Activated T-cell treated with anti-CD3 and anti-CD28 coated beads, Interleukin-2, amount 50 U/mL, for 72 hours (primary cell): ENCODE measurements around the gene SOD3. TPM values are rescaled to one million over a fixed set of nuclear protein-coding genes. Genes with fewer than 3 reads are reported as not detected.

Source experiments
- ATAC-seq, 2 donors: fragments of 150-1000 bp; cut with Tn5 transposase; replicated peaks in 1 of 2; 2 replicates each; pipeline ENCODE4 v1.10.0; 2021; ENCODE audit warnings: moderate library complexity in 2 of 2, mild to moderate bottlenecking in 1 of 2
- DNase-seq, 2 donors: peaks; one replicate each; pipeline ENCODE4 v3.0.0; 2021 to 2022; ENCODE audit warnings: mixed read lengths in 1 of 2
- H3K27ac Mint-ChIP-seq: one replicate; pipeline ENCODE4 v1.8.0; 2022; ENCODE audit warnings: mild to moderate bottlenecking, moderate library complexity, mixed read lengths
- H3K27me3 Mint-ChIP-seq: one replicate; pipeline ENCODE4 v1.8.0; 2022; ENCODE audit warnings: low read depth, mixed read lengths
- H3K36me3 Mint-ChIP-seq, 2 donors: one replicate each; pipeline ENCODE4 v1.8.0; 2022; ENCODE audit warnings: mixed read lengths in 2 of 2, mild to moderate bottlenecking in 1 of 2; ENCODE audit not compliant: insufficient read depth in 2 of 2
- H3K4me1 Mint-ChIP-seq: one replicate; pipeline ENCODE4 v1.8.0; 2022; ENCODE audit warnings: low read depth, mixed read lengths
- H3K4me3 Mint-ChIP-seq, 2 donors: one replicate each; pipeline ENCODE4 v1.8.0; 2022; ENCODE audit warnings: mild to moderate bottlenecking in 2 of 2, mixed read lengths in 2 of 2, moderate library complexity in 2 of 2
- H3K9me3 Mint-ChIP-seq, 2 donors: one replicate each; pipeline ENCODE4 v1.8.0; 2022; ENCODE audit warnings: mixed read lengths in 2 of 2
- total RNA-seq, 2 donors: library from RNA; stranded (reverse); gene quantifications; one replicate each; pipeline ENCODE4 v1.2.3, GENCODE V29; 2022

Gene SOD3
- total RNA-seq, 2 donors from 2014 or later, result not detected

GRCh38 chr4:24810871-24811631 lies 15.7 kb downstream of the SOD3 start:
- no peak overlapping the region for H3K4me3 Mint-ChIP-seq
- peaks cover 0 to 1% of the 10 kb centered on the region in 2 donors for H3K36me3 Mint-ChIP-seq
- peaks cover 3 to 7% of the 10 kb centered on the region in 2 donors for H3K9me3 Mint-ChIP-seq
- no peak for ATAC-seq
- no peak for DNase-seq
- no peaks in the 10 kb centered on the region for H3K27me3 Mint-ChIP-seq
- H3K4me1 Mint-ChIP-seq, result no peaks in the 10 kb centered on the region
- no peak overlapping the region for H3K27ac Mint-ChIP-seq

- peak overlapping the region; percentile 5 for H3K27ac Mint-ChIP-seq
- H3K27me3 Mint-ChIP-seq, result no peaks in the 10 kb centered on the region
- peaks cover 0 to 1% of the 10 kb centered on the region in 2 donors for H3K36me3 Mint-ChIP-seq
- no peaks in the 10 kb centered on the region for H3K4me1 Mint-ChIP-seq
- DNase-seq, result no peak
- no peak overlapping the region for H3K4me3 Mint-ChIP-seq
- ATAC-seq, result no peak
- H3K9me3 Mint-ChIP-seq, result peaks cover 3 to 10% of the 10 kb centered on the region in 2 donors
Measured at GRCh38 chr4:24813732-24814131, 18.4 kb downstream of the SOD3 start.

DNA sequence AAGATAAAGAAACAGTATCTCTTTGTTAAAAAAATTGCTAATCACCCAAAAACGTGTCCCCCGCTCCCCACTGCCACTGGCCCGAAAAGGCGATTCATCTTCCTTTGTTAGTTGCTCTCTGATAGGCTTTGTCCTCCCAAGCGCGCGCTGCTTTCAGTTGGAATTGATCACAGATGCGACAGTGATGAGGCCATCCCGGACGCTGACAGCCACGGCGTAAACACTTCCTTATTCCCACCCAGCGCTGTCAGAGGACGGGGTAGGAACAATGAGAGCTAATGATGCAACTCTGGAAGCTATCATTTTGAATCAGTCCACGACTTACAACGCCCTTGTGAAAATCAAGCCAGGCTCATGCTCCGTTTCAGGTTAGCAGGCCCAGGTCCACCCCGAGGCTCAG lies 21.4 kb downstream of the SOD3 start:
- DNase-seq (no peak), ATAC-seq (no peak)
- H3K27ac Mint-ChIP-seq, result no peak overlapping the region
- peaks cover 3 to 10% of the 10 kb centered on the region in 2 donors for H3K9me3 Mint-ChIP-seq
- H3K4me3 Mint-ChIP-seq, result no peak overlapping the region
- H3K4me1 Mint-ChIP-seq, result no peaks in the 10 kb centered on the region
- H3K36me3 Mint-ChIP-seq, result peaks cover 0 to 1% of the 10 kb centered on the region in 2 donors
- H3K27me3 Mint-ChIP-seq, result peaks cover 13% of the 10 kb centered on the region

DNA sequence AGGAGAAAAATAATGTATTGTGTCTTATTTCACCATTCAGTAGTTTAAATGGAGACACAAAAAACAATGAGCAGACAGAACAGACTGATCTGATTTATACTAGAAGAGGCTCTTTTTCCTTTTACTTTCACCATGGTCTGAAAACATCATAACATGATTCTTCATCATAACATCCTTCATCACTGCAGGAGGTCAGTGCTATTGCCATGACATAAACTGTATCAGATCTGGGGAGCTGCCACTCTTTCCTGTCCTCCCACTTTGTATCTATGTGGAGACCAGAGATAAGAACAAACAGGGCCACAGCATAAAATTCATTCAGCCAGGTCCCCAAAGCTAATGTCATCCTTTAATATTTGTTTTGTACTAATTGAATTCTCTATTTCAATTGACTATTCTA lies 25.2 kb downstream of the SOD3 start:
- H3K27me3 Mint-ChIP-seq, result peaks cover 15% of the 10 kb centered on the region
- no peak overlapping the region for H3K4me3 Mint-ChIP-seq
- peaks cover 0 to 3% of the 10 kb centered on the region in 2 donors for H3K9me3 Mint-ChIP-seq
- H3K36me3 Mint-ChIP-seq, result no peaks in the 10 kb centered on the region
- DNase-seq (no peak), ATAC-seq (no peak)
- H3K4me1 Mint-ChIP-seq, result no peaks in the 10 kb centered on the region
- no peak overlapping the region for H3K27ac Mint-ChIP-seq

DNA sequence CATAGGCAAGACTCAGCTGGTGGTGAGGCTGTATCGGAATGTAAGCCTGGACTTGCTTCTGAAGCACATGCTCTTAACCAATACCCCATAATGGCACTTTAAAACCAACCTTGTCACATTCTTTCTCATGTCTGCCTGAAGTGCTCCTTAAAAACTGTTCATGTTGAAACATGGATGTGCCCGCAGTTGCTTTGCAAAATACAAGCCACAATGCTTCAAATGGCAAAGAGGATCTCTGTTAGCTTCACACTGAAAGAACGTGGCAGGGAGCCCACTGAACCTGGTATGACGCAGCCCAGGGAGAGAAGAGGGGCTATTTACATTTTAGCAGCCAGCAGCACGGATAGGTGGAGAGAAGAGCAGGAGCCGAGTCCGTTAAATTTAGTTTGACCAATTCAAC lies 29.3 kb downstream of the SOD3 start:
- H3K27ac Mint-ChIP-seq, result no peak overlapping the region

GRCh38 chr4:24831637-24832036 lies 36.3 kb downstream of the SOD3 start:
- DNase-seq, result no peak
- Mint-ChIP-seq H3K27ac (no peak overlapping the region), H3K4me1 (no peaks in the 10 kb centered on the region), H3K4me3 (no peak overlapping the region), H3K36me3 (no peaks in the 10 kb centered on the region), H3K9me3 (no peaks in the 10 kb centered on the region), H3K27me3 (no peaks in the 10 kb centered on the region)
- no peak for ATAC-seq

More for the DNA sequence above, 29.3 kb downstream of the SOD3 start:
- ATAC-seq, result no peak
- H3K36me3 Mint-ChIP-seq, result no peaks in the 10 kb centered on the region
- no peak overlapping the region for H3K4me3 Mint-ChIP-seq
- DNase-seq, result no peak
- H3K27me3 Mint-ChIP-seq, result peaks cover 15% of the 10 kb centered on the region
- no peaks in the 10 kb centered on the region for H3K9me3 Mint-ChIP-seq
- no peaks in the 10 kb centered on the region for H3K4me1 Mint-ChIP-seq

DNA sequence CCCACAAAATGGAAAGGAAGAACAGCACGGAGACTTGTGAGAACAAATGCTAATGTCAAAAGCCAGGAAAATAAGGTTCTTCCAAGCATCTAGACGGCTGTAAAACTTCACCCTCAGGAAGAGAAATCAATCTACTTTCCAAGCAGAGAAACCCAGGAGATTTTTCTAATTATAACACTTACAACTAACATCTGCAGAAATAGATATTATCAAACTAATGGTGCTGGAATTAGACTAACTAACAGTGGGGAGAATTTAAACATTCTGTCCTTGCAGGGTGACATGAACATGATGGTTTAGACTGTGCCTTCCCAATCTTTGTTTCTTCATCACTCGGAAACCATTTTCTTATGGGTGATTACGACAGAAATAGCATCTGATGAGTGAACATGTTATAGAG lies 40.3 kb downstream of the SOD3 start:
- Mint-ChIP-seq H3K36me3 (no peaks in the 10 kb centered on the region), H3K9me3 (no peaks in the 10 kb centered on the region), H3K4me3 (no peak overlapping the region), H3K4me1 (no peaks in the 10 kb centered on the region), H3K27me3 (no peaks in the 10 kb centered on the region), H3K27ac (no peak overlapping the region)
- DNase-seq, result no peak
- ATAC-seq, result no peak

- Mint-ChIP-seq H3K27ac (no peak overlapping the region), H3K36me3 (no peaks in the 10 kb centered on the region), H3K4me3 (no peak overlapping the region), H3K9me3 (no peaks in the 10 kb centered on the region), H3K27me3 (no peaks in the 10 kb centered on the region), H3K4me1 (no peaks in the 10 kb centered on the region)
- DNase-seq, result no peak
- no peak for ATAC-seq
Measured at GRCh38 chr4:24836661-24837242, 41.4 kb downstream of the SOD3 start.

GRCh38 chr4:24837336-24837735 lies 42.0 kb downstream of the SOD3 start:
- H3K9me3 Mint-ChIP-seq, result no peaks in the 10 kb centered on the region
- no peaks in the 10 kb centered on the region for H3K36me3 Mint-ChIP-seq

GRCh38 chr4:24837781-24838180 lies 42.4 kb downstream of the SOD3 start:
- H3K4me3 Mint-ChIP-seq, result no peak overlapping the region
- no peak overlapping the region for H3K27ac Mint-ChIP-seq
- ATAC-seq, result no peak
- no peaks in the 10 kb centered on the region for H3K9me3 Mint-ChIP-seq
- H3K27me3 Mint-ChIP-seq, result no peaks in the 10 kb centered on the region
- H3K36me3 Mint-ChIP-seq, result no peaks in the 10 kb centered on the region
- no peak for DNase-seq
- no peaks in the 10 kb centered on the region for H3K4me1 Mint-ChIP-seq

More at GRCh38 chr4:24837336-24837735, 42.0 kb downstream of the SOD3 start:
- H3K27me3 Mint-ChIP-seq, result no peaks in the 10 kb centered on the region
- H3K4me3 Mint-ChIP-seq, result no peak overlapping the region
- ATAC-seq (no peak), DNase-seq (no peak)
- H3K4me1 Mint-ChIP-seq, result no peaks in the 10 kb centered on the region
- no peak overlapping the region for H3K27ac Mint-ChIP-seq

GRCh38 chr4:24840362-24840761 lies 45.0 kb downstream of the SOD3 start:
- Mint-ChIP-seq H3K4me1 (no peaks in the 10 kb centered on the region), H3K27me3 (no peaks in the 10 kb centered on the region), H3K9me3 (no peaks in the 10 kb centered on the region), H3K36me3 (no peaks in the 10 kb centered on the region), H3K27ac (no peak overlapping the region), H3K4me3 (no peak overlapping the region)
- no peak for DNase-seq
- ATAC-seq, result no peak

- Mint-ChIP-seq H3K27ac (no peak overlapping the region), H3K9me3 (no peaks in the 10 kb centered on the region), H3K4me1 (no peaks in the 10 kb centered on the region), H3K36me3 (no peaks in the 10 kb centered on the region), H3K27me3 (no peaks in the 10 kb centered on the region), H3K4me3 (no peak overlapping the region)
- ATAC-seq (no peak), DNase-seq (no peak)
Measured at GRCh38 chr4:24840826-24841543, 45.6 kb downstream of the SOD3 start.

DNA sequence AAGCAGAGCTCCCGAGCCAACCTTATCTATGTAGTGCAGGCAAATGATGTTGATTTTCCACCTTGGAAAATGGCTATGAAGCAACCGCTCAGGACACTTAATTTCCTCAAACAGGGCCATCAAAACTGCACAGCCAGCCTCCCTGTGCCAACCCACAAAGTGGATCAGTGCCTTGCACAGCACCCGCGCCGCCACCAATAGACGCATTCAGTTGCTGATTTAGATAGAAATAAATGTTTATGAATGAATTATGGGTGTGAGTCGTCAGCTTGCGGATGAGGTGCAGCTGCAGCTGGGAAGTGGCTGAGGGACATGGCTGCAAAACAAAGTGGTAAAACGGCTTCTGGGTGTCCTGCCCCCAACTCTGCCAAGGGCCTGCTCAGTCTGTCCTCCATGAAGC lies 47.0 kb downstream of the SOD3 start:
- no peak overlapping the region for H3K4me3 Mint-ChIP-seq
- H3K4me1 Mint-ChIP-seq, result no peaks in the 10 kb centered on the region
- H3K27me3 Mint-ChIP-seq, result no peaks in the 10 kb centered on the region
- ATAC-seq, result no peak
- H3K9me3 Mint-ChIP-seq, result no peaks in the 10 kb centered on the region
- no peak overlapping the region for H3K27ac Mint-ChIP-seq
- no peak for DNase-seq
- H3K36me3 Mint-ChIP-seq, result no peaks in the 10 kb centered on the region
